GM12892 (cell line): Measurements from ENCODE around the gene MICAL3.
"Not testable (repeated sequence)": the region's sequence is repeated elsewhere in the genome, so short reads cannot be mapped to it uniquely, and the experiment has no call there.

ENCODE experiments used
- DNase-seq: peaks from one replicate; pipeline ENCODE4 v3.0.0; 2011; ENCODE audit not compliant: insufficient read length
- FAIRE-seq: peaks from 2 replicates; lab custom pipeline; 2011; peaks lifted over from hg19 to GRCh38; lab: Jason Lieb, UNC
- POLR2A ChIP-seq: IDR thresholded peaks from 2 replicates; pipeline ENCODE4 v1.6.1; 2011; ENCODE audit warnings: low read depth, low read length, control low read depth
- POLR2AphosphoS5 ChIP-seq: IDR thresholded peaks from 2 replicates; pipeline ENCODE4 v1.6.1; 2011; ENCODE audit warnings: low read depth, low read length, control low read depth
- TAF1 ChIP-seq: IDR thresholded peaks from 2 replicates; pipeline ENCODE4 v1.6.1; 2011; ENCODE audit warnings: low read depth, mild to moderate bottlenecking, control low read depth, low read length, borderline replicate concordance

MICAL3 gene

GRCh38 chr22:17878186-17878694 is 146.1 kb downstream of the MICAL3 start:
- FAIRE-seq (no peak), DNase-seq (no peak)
- TF ChIP-seq POLR2A (no peak), POLR2AphosphoS5 (no peak), TAF1 (no peak)

- not testable (repeated sequence) for DNase-seq
- peak; percentile 78 for FAIRE-seq
Measured at GRCh38 chr22:17876878-17877855, 147.2 kb downstream of the MICAL3 start.

- DNase-seq (no peak), FAIRE-seq (peak; percentile 73)
- no peak for TF ChIP-seq POLR2A
- no peak for TF ChIP-seq TAF1
- no peak for TF ChIP-seq POLR2AphosphoS5
Measured at GRCh38 chr22:17876306-17876831, 148.0 kb downstream of the MICAL3 start.

- TF ChIP-seq POLR2AphosphoS5, result no peak
- no peak for TF ChIP-seq POLR2A
- DNase-seq (no peak), FAIRE-seq (no peak)
Measured at GRCh38 chr22:17875631-17876030, 148.7 kb downstream of the MICAL3 start.

GRCh38 chr22:17875156-17875555 is 149.2 kb downstream of the MICAL3 start:
- no peak for FAIRE-seq
- TF ChIP-seq TAF1 (no peak), POLR2A (no peak), POLR2AphosphoS5 (no peak)
- no peak for DNase-seq

- no peak for FAIRE-seq
- no peak for TF ChIP-seq POLR2A
Measured at GRCh38 chr22:17874231-17874905, 150.0 kb downstream of the MICAL3 start.

GRCh38 chr22:17873804-17874203 is 150.6 kb downstream of the MICAL3 start:
- FAIRE-seq, result no peak
- TF ChIP-seq POLR2A (no peak), POLR2AphosphoS5 (no peak), TAF1 (no peak)
- no peak for DNase-seq

More at GRCh38 chr22:17874231-17874905, 150.0 kb downstream of the MICAL3 start:
- DNase-seq, result no peak

GRCh38 chr22:17873116-17873515 is 151.2 kb downstream of the MICAL3 start:
- TF ChIP-seq POLR2A, result no peak
- TF ChIP-seq TAF1, result no peak
- no peak for TF ChIP-seq POLR2AphosphoS5
- FAIRE-seq (no peak), DNase-seq (no peak)

- DNase-seq, result no peak
- FAIRE-seq, result no peak
- TF ChIP-seq POLR2AphosphoS5 (no peak), TAF1 (no peak)
Measured at GRCh38 chr22:17872471-17872870, 151.9 kb downstream of the MICAL3 start.

- FAIRE-seq, result no peak
- TF ChIP-seq POLR2A, result no peak
- TF ChIP-seq TAF1, result no peak
- no peak for TF ChIP-seq POLR2AphosphoS5
- DNase-seq, result no peak
Measured at GRCh38 chr22:17871726-17872458, 152.5 kb downstream of the MICAL3 start.

- DNase-seq (no peak), FAIRE-seq (no peak)
- no peak for TF ChIP-seq TAF1
- TF ChIP-seq POLR2AphosphoS5, result no peak
- TF ChIP-seq POLR2A, result no peak
Measured at GRCh38 chr22:17870407-17870806, 154.0 kb downstream of the MICAL3 start.
